Measurements from ENCODE around the gene NR4A1. TPM values are rescaled to one million over a fixed set of nuclear protein-coding genes. Genes with fewer than 3 reads are reported as not detected.

The NR4A1 gene
- total RNA-seq, 1 experiment from 2014 or later = 2.5 TPM

GRCh38 chr12:52079576-52080402 is 28.5 kb downstream of the NR4A1 start, which contains the start of gene SMIM41:
SMIM41 (plus strand) TSS chr12:52079704; CDS start chr12:52079780, 76 bp downstream.
- DNase-seq (ENCODE audit: low read depth) = no peak

GRCh38 chr12:52080403-52081251 is 29.4 kb downstream of the NR4A1 start:
- DNase-seq (ENCODE audit: low read depth) = no peak

- no peak for DNase-seq (ENCODE audit: low read depth)
These were observed 30.1 kb downstream of the NR4A1 start for GRCh38 chr12:52081263-52081733.

GRCh38 chr12:52082026-52082668 is 30.9 kb downstream of the NR4A1 start:
- DNase-seq (ENCODE audit: low read depth) = no peak

GRCh38 chr12:52082669-52082987 is 31.4 kb downstream of the NR4A1 start:
- no peak for DNase-seq (ENCODE audit: low read depth)

- DNase-seq (ENCODE audit: low read depth) = peak; percentile 42
These were observed 31.9 kb downstream of the NR4A1 start for GRCh38 chr12:52082988-52083637.

GRCh38 chr12:52083638-52083996 is 32.4 kb downstream of the NR4A1 start:
- DNase-seq (ENCODE audit: low read depth) = no peak

- DNase-seq (ENCODE audit: low read depth) = no peak
These were observed 33.4 kb downstream of the NR4A1 start for GRCh38 chr12:52084491-52085231.

- DNase-seq (ENCODE audit: low read depth) = no peak
These were observed 34.5 kb downstream of the NR4A1 start for GRCh38 chr12:52085682-52086180.

GRCh38 chr12:52086366-52086765 is 35.1 kb downstream of the NR4A1 start:
- DNase-seq (ENCODE audit: low read depth) = no peak

- no peak for DNase-seq (ENCODE audit: low read depth)
These were observed 35.9 kb downstream of the NR4A1 start for GRCh38 chr12:52086944-52087835.

GRCh38 chr12:52087961-52088820 is 36.9 kb downstream of the NR4A1 start:
- no peak for DNase-seq (ENCODE audit: low read depth)

- no peak for DNase-seq (ENCODE audit: low read depth)
These were observed 38.2 kb downstream of the NR4A1 start for GRCh38 chr12:52089491-52089890.

- no peak for DNase-seq (ENCODE audit: low read depth)
These were observed 39.0 kb downstream of the NR4A1 start for GRCh38 chr12:52090291-52090690.

GRCh38 chr12:52091061-52091460 is 39.8 kb downstream of the NR4A1 start:
- DNase-seq (ENCODE audit: low read depth) = no peak

GRCh38 chr12:52091869-52092268 is 40.6 kb downstream of the NR4A1 start:
- no peak for DNase-seq (ENCODE audit: low read depth)

GRCh38 chr12:52093346-52093745 is 42.1 kb downstream of the NR4A1 start:
- DNase-seq (ENCODE audit: low read depth) = no peak

- DNase-seq (ENCODE audit: low read depth) = no peak
These were observed 45.2 kb downstream of the NR4A1 start for GRCh38 chr12:52096332-52097044.
